ENCODE data around the gene LRP2. TPM values are rescaled to one million over a fixed set of nuclear protein-coding genes. Genes with fewer than 3 reads are reported as not detected.

LRP2 gene
- total and polyA plus RNA-seq, 2 of the 8 experiments (the other 6 are each of a cell fraction or from before 2014, with no cell fraction given), result 2.0 to 2.9 TPM

DNA sequence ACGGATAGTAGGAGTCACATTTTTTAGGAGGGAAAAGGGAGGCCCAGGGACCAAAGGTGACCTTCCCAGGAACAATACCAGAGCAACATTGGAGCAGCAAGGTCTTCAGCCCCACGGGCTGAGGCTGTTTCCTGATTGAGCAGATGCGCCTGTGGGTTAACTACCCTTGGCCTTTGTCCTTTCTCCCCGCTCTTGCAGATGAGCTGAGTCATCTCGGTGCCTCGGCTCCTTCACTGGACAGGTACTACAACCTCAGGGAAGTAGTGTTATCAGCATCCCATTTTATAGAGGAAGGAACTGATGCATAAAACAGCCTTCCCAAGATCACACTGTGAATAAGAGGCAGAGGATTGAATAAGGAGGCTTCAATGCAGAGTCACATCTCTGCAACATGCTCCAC, 249.5 kb downstream of the LRP2 start (continued):
- no peak for TF ChIP-seq CEBPB (IDR thresholded peaks at IDR 0.05; ENCODE audit: low read depth, low read length)
- no peak for TF ChIP-seq CTBP2 (IDR thresholded peaks at IDR 0.05; ENCODE audit: borderline replicate concordance, insufficient read depth, insufficient read length, low read length)
- TF ChIP-seq CBX8 (IDR thresholded peaks at IDR 0.05; ENCODE audit: borderline replicate concordance, low read depth, low read length), result no peak
- no peak for TF ChIP-seq RAD21 (IDR thresholded peaks at IDR 0.05 in 1 of 2, conservative IDR thresholded peaks at IDR 0.05 in 1 of 2; ENCODE audit: low read depth in 2 of 2, low read length in 2 of 2)
- no peak for TF ChIP-seq POLR2AphosphoS5 (IDR thresholded peaks at IDR 0.05; ENCODE audit: low read depth, low read length)

Data from H1 (cell line).